A204.1 (cell line): ENCODE data around the gene ALG14.

Experiments
- FAIRE-seq: peaks from 2 replicates; lab custom pipeline; 2012; peaks lifted over from hg19 to GRCh38; lab: Jason Lieb, UNC

The ALG14 gene

GRCh38 chr1:94979656-94980581 lies 92.8 kb downstream of the ALG14 start:
- FAIRE-seq: no peak

DNA sequence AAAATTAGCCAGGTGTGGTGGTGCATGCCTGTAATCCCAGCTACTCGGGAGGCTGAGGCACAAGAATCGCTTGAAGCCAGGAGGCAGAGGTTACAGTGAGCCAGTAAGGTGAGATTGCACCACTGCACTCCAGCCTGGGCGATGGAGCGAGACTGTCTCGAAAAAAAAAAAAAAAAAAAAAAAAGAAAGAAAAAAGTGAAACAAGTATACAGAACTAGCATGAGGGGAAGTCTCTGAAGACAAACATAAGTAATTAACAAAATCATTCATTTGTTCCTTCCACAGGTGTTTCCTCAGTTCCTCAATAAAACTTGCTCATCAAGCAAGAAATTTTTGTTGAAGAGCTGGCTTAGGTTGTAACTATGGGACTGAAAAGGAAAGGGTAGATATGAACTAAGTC lies 93.6 kb downstream of the ALG14 start:
- no peak for FAIRE-seq

DNA sequence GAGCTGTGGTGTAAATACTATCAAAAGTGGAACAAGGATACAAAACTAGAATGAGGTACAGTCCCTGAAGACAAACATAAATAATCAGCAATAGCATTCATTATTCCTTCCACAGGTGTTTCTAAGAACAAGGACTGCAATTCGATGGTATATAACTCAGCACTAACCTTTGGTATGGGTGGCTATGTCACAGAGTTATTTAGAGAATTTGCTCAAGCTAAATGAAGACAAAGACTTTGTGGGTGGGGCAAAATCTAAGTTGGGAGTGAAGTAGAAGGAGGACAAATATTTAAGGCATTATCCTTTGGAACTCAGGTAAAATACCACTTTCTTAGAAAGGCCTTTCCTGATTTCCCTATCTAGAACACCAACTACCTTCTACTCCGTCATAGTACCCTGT lies 94.3 kb downstream of the ALG14 start:
- FAIRE-seq: no peak

- no peak for FAIRE-seq
These were observed 95.7 kb downstream of the ALG14 start for GRCh38 chr1:94976971-94977548.

DNA sequence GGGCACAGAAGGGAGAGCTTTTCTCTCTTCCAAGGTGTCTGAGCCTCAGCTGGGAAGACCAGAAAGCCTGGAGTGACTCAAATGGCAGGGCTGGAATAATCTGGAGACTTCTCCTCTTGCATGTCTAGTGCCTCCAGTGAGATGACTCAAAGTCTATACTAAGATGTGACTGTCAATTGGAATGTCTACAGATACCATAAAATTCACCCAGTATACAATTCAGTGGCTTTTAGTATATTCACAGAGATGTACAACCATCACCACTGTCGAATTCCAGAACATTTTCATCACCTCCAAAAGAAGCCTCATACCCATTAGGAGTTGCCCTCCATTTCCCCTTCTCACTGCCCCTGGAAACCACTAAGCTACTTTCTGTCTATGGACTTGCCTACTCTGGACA lies 97.9 kb downstream of the ALG14 start:
- FAIRE-seq: no peak

- no peak for FAIRE-seq
These were observed 98.5 kb downstream of the ALG14 start for GRCh38 chr1:94974241-94974640.

DNA sequence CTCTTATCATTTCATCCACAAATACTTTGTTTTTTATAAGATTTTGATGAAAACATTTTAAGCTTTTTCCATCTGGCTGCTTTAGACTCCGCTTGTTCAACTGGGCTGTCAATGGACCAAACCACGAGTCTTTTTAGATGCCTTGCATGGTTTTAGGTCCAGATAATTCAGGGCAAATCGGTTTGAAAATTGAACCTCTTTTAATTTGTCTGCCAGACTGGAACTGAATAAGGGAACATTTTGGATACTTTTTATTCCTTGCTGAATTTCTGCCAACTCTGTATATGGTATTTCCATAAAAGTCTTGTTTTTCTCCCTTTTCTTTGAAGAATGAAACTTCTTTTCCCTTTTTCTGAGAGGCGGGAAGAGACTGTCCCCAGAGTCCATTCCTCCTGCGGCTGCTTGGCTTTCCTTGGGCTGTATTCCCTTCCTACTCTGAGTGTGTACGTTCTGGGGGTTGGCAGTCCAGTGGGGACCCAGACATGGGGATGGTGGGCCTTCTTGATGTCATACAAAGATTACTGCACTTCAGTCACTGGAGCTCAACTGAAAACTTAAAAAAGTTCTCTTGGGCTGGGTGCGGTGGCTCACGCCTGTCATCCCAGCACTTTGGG lies 99.3 kb downstream of the ALG14 start:
- FAIRE-seq: no peak

- FAIRE-seq: no peak
These were observed 101.2 kb downstream of the ALG14 start for GRCh38 chr1:94971491-94971924.

DNA sequence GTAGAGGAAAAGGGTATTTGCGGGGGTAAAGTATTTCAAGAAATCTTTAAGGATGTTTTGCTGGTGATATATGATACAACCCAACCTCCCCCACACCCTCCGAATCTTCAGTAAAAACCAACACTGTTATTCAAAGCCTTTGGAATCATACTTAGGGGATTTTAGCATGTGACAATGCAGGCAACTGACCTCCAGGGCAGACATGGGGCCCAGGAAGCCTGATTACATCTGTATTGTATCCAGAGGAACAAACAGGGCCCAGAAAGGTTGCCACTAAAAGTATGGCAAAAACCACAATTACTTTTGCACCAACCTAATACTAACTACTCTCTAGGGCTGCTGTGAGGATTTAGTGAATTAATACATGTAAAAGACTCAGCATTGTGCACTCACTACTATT lies 102.0 kb downstream of the ALG14 start:
- FAIRE-seq: no peak

- FAIRE-seq: no peak
These were observed 103.6 kb downstream of the ALG14 start for GRCh38 chr1:94969137-94969536.

DNA sequence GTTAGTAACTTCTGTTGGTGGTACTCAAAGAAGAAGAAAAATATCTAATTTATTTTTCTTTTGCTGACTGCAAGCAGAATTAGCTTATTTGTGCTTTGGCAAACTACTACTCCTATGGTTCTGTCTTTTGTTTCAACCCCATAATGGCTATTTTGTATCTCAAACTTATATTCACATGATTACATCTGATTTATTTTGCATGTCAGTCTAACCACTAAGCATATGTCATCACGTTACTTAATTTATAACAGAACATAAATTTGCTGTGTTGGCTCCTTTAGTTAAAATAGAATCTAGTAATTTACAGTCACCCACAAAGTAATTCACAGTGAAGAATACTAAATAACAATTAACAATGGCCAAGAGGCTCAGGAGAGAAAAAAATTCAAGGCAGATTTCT lies 106.7 kb downstream of the ALG14 start:
- no peak for FAIRE-seq

DNA sequence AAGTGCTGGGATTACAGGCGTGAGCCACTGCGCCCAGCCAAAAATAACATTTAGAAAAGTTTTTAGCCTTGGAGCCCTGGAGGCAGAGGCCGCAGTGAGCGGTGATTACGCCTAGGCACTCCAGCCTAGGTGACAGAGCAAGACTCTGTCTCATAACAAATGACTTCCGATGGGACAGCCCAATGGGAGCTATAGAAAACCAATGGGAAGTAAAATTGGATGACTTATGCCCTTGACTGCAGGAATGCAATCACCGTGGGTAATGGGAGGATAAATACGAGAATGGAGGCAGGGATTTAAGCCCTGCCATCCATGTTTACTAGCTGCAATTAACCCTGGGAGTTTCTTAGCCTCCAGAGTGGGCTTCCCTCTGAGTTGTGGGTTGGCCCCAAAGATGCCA lies 108.9 kb downstream of the ALG14 start:
- no peak for FAIRE-seq

DNA sequence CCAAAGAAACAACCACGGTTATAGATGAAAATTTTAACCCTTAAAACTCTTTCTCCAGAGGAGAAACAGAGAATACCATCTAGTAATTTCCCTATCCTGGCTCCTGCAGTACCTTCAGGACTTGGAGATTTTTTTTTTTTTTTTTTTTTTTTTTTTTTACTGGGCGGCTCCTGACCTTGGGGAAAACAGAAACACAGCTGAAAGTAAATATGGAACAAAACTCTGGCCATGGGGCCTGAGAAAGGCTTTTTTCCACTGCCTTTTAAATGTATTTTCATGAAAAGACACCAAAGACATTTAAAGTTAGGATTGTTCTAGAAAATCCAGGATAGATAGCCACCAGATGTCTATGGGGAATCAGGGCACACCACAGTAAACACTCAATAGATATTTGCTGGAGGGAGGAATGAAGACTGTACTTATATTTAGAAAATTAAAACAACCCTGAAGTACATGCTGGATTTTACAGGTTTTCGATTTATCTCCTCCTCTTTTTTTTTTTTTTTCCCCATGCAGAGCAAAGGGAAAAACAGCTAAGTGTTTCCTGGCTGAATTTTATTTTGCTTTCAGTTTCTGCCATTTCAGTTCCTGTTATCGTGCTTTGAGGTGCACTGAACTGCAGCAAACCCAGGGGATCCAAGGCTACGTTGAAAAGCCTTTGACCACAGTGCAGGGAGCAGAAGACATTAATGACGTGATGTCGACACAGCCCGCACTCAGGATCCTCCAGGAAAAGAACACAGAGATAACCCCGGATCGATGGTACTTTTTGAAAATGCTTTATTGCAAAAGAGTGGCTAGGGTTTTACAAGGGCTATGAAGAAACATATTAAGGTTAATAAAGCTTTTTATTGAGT lies 110.1 kb downstream of the ALG14 start:
- no peak for FAIRE-seq

DNA sequence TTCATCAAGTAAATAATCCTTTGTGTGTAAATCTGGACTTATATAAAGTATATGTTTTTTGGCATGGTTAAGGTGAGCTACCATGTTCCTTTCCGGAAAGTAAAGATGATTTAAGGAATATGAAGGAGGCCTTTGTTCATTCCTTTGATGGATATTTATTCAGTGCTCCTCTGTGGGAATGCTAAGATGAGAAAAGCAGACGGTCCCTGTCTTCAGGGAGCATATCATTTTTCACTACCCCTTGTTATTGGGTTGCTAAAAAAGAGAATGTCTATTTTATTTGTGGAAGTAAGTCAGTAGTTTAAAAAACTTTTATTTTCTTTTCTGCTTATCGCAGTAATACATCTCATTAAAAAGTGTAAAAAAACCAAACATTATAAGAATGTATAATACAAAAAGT lies 110.8 kb downstream of the ALG14 start:
- FAIRE-seq: peak; percentile 66

GRCh38 chr1:94961582-94961981 lies 111.2 kb downstream of the ALG14 start:
- FAIRE-seq: no peak

GRCh38 chr1:94958081-94958480 lies 114.7 kb downstream of the ALG14 start:
- no peak for FAIRE-seq

DNA sequence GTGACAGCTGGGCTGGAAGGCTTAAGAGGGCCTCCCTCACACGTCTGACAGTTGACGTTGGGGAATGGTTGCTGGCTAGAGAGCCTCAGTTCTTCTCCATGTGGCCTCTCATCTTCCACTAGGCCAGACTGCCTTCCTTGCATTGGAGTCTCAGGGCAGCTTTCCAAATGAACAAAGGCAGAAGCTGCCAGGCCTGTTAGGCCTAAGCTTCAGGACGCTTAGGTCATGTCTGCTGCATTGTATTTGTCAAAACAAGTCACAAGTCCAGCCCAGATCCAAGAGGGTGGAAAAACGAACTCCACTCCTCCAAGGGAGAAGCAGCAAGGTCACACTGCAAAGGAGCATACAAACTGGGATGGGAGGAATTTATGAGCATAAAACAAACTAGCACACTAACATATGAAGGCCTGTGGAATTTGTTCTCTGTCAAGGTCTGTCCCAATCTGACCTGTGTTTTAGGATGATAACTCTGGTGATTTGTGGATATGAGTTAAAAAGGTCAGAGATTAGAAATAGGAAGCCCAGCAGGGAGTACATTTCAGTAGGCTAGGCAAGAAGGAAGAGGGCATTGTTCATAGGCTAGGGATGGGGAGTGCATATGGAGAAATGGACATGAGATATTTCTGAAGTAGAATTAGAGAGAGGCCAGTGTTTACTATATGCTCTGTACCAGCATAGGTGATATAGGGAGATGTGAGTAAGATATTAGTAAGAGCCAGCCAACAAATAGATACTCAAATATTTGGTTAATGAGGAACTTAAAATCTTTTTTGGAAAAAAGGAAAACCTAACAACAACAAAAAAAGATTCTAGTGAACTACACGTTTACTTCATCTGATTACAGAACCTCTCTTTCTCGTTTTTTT lies 116.8 kb downstream of the ALG14 start:
- no peak for FAIRE-seq

- FAIRE-seq: no peak
These were observed 118.2 kb downstream of the ALG14 start for GRCh38 chr1:94954263-94955220.

GRCh38 chr1:94953746-94954145 lies 119.0 kb downstream of the ALG14 start:
- no peak for FAIRE-seq

GRCh38 chr1:94953107-94953506 lies 119.6 kb downstream of the ALG14 start:
- FAIRE-seq: no peak
